ENCODE measurements around the gene BLACAT1. TPM values are rescaled to one million over a fixed set of nuclear protein-coding genes. Genes with fewer than 3 reads are reported as not detected.

BLACAT1 gene
- total RNA-seq, result 0.08 TPM

GRCh38 chr1:205455581-205456382, at the start of gene BLACAT1:
BLACAT1 (minus strand) TSS chr1:205456045.
- DNase-seq (ENCODE audit: low spot score) (no peak), ATAC-seq (no peak)

GRCh38 chr1:205505076-205505729, 49.4 kb upstream of the BLACAT1 start:
- DNase-seq (ENCODE audit: low spot score) (no peak), ATAC-seq (peak; percentile 12)

GRCh38 chr1:205504311-205505075, 48.6 kb upstream of the BLACAT1 start, which contains the start of gene CDK18:
CDK18 (plus strand) TSS chr1:205504669; CDS start chr1:205523168, 18,499 bp downstream.
- peak; percentile 92 for ATAC-seq
- DNase-seq (ENCODE audit: low spot score), result peak; percentile 86

- DNase-seq (ENCODE audit: low spot score), result no peak
Observed at GRCh38 chr1:205502992-205503391, 47.1 kb upstream of the BLACAT1 start.

GRCh38 chr1:205502111-205502810, 46.4 kb upstream of the BLACAT1 start:
- DNase-seq (ENCODE audit: low spot score) (no peak), ATAC-seq (no peak)

More at GRCh38 chr1:205502992-205503391, 47.1 kb upstream of the BLACAT1 start:
- ATAC-seq, result no peak

- DNase-seq (ENCODE audit: low spot score), result no peak
Observed at GRCh38 chr1:205500240-205501233, 44.7 kb upstream of the BLACAT1 start.

GRCh38 chr1:205499789-205500188, 43.9 kb upstream of the BLACAT1 start:
- DNase-seq (ENCODE audit: low spot score), result no peak
- no peak for ATAC-seq

More at GRCh38 chr1:205500240-205501233, 44.7 kb upstream of the BLACAT1 start:
- ATAC-seq, result no peak

- DNase-seq (ENCODE audit: low spot score) (no peak), ATAC-seq (no peak)
Observed at GRCh38 chr1:205497351-205497750, 41.5 kb upstream of the BLACAT1 start.

GRCh38 chr1:205496661-205497060, 40.8 kb upstream of the BLACAT1 start:
- no peak for DNase-seq (ENCODE audit: low spot score)
- no peak for ATAC-seq

- DNase-seq (ENCODE audit: low spot score), result no peak
Observed at GRCh38 chr1:205495237-205495823, 39.5 kb upstream of the BLACAT1 start.

GRCh38 chr1:205494115-205494514, 38.3 kb upstream of the BLACAT1 start:
- ATAC-seq, result no peak
- DNase-seq (ENCODE audit: low spot score), result no peak

More at GRCh38 chr1:205495237-205495823, 39.5 kb upstream of the BLACAT1 start:
- no peak for ATAC-seq

GRCh38 chr1:205493241-205494085, 37.6 kb upstream of the BLACAT1 start:
- DNase-seq (ENCODE audit: low spot score) (no peak), ATAC-seq (no peak)

GRCh38 chr1:205492774-205493173, 36.9 kb upstream of the BLACAT1 start:
- ATAC-seq (no peak), DNase-seq (ENCODE audit: low spot score) (no peak)

- no peak for DNase-seq (ENCODE audit: low spot score)
- ATAC-seq, result peak; percentile 79
Observed at GRCh38 chr1:205492201-205492667, 36.4 kb upstream of the BLACAT1 start.

- no peak for ATAC-seq
Observed at GRCh38 chr1:205491794-205492193, 35.9 kb upstream of the BLACAT1 start.

GRCh38 chr1:205488074-205488723, 32.4 kb upstream of the BLACAT1 start:
- ATAC-seq (peak; percentile 74), DNase-seq (ENCODE audit: low spot score) (peak; percentile 52)

More at GRCh38 chr1:205491794-205492193, 35.9 kb upstream of the BLACAT1 start:
- no peak for DNase-seq (ENCODE audit: low spot score)

GRCh38 chr1:205486258-205486657, 30.4 kb upstream of the BLACAT1 start:
- ATAC-seq (no peak), DNase-seq (ENCODE audit: low spot score) (no peak)

All from left lobe of liver (tissue), 2 donors.